Superior temporal gyrus (tissue), 1 donor: ENCODE measurements around the gene CDK13.

Experiments
- DNase-seq: peaks from one replicate; pipeline ENCODE4 v3.0.0-alpha.2; 2016; ENCODE audit errors: extremely low spot score

CDK13 gene

GRCh38 chr7:40008223-40008815 lies 58.3 kb downstream of the CDK13 start:
- DNase-seq = no peak

DNA sequence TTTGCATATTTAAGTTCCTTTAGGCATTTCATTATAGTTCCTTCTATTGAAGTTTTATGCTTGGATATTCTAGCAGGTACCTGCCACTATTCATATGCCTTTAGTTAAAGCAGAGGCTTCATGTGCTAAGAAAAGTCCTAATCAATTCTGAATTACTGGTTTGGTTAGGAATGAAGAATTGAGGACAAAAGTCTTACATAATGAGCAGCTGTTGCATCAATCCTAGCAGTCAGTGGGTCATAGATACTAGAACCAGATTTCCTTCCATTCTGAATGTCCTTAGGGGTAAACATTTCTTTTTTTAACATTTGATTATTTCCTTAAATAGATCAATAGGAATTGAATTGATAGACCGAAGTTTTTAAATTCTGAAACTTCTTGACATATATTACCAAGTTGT lies 59.2 kb downstream of the CDK13 start:
- no peak for DNase-seq

GRCh38 chr7:40014376-40014775 lies 64.3 kb downstream of the CDK13 start:
- no peak for DNase-seq

DNA sequence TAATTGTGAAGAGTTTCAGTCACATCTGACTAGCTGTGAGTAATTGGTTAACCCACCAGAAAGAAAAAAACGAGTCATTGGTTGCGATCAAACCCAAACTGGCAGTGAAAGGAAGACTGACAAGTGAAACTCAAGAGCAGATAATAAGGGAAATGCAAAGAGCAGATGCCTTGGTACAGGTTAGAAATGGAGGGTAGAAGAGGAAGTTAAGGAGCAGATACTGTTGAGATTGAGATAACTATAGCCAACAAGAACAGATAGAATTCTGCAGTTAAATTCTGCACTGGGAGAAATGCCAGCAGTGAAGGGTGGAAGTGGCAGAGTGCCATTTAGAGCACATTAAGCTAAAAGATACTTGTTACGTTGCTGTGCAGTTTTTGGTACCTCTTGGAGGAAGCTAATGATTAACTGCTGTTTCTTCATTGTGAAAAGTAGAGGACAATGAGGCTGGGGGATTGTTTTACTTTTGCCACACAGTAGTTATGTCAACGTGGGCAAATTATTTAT lies 65.8 kb downstream of the CDK13 start:
- peak; percentile 73 for DNase-seq

DNA sequence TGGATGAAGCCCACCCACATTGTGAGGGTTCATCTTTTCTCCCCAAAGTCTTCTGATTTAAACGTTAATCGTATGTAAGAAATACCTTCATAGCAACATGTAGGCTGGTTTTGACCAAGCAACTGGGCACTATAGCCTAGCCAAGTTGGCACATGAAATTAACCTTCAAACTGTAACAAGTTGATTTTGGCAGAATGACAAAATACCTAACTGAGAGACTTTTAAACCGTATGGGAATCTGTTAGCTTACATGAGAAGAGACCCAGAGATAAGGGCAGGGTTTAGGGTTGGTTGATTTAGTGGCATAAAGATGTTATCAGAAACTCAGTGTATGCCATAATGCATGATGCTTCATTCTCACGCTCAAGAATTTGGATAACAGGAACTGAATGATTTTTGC lies 69.5 kb downstream of the CDK13 start:
- DNase-seq = no peak

GRCh38 chr7:40024048-40024447 lies 74.0 kb downstream of the CDK13 start:
- DNase-seq = no peak

GRCh38 chr7:40024841-40025240 lies 74.8 kb downstream of the CDK13 start:
- DNase-seq = no peak

DNA sequence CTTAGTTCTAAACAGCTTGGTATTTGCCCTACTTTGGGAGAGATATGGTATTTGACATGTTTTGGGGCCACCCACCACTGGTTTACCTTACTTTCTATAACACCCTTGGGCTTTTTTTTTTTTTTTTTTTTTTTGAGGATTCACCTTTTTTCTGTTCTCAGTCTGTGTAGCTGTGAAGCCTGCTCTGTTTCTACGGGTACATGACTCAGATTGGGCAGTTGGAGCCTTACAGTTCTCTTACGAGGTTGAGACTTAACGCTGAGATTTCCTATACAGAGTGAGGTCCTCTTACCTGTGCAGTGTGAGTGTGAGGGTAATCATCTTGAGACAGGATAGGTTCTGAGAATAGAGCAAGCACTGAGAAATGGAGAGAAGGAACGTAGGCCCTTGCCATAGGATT lies 77.5 kb downstream of the CDK13 start:
- DNase-seq = no peak

DNA sequence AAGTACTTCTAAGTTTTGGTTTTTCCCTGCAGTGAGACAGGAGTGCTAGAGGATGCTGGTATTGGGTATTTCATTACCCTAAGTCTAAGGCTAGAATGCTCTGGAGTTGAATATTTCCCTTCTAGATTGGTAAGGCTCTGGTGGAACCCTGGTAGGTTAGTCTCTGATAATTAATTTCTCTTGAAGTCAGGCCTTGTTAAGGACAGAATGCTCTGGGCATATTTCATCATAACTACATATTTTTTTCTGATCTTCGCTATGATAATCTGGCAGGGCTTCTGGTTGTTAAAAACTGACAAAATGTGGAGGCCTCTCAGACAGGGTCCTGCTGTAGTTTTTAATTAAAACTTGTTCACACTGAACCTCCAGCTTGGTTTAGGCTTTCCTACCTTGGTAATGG lies 83.8 kb downstream of the CDK13 start:
- no peak for DNase-seq

- no peak for DNase-seq
Measured at GRCh38 chr7:40041456-40041855, 91.4 kb downstream of the CDK13 start.

GRCh38 chr7:40043164-40043563 lies 93.1 kb downstream of the CDK13 start:
- DNase-seq = no peak

GRCh38 chr7:40047661-40048060 lies 97.6 kb downstream of the CDK13 start:
- no peak for DNase-seq

DNA sequence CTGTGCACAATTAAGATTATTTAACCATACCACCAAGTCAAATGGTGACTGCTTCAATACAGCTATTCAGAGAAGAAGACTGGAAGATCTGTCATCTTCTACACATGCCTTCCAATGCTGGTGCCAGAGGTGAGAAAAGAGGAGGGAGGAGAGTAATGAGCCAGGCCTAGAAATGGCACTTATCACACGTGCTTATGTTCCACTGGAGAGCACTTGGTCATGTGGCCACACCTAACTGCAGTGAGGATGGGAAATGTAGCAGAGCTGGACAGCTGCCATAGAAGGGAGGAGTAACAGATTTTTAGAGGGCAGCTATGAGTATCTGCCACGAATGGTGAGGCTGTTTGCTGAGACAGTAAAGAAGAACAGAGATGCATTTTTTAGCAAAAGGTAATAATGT lies 107.2 kb downstream of the CDK13 start:
- no peak for DNase-seq

DNA sequence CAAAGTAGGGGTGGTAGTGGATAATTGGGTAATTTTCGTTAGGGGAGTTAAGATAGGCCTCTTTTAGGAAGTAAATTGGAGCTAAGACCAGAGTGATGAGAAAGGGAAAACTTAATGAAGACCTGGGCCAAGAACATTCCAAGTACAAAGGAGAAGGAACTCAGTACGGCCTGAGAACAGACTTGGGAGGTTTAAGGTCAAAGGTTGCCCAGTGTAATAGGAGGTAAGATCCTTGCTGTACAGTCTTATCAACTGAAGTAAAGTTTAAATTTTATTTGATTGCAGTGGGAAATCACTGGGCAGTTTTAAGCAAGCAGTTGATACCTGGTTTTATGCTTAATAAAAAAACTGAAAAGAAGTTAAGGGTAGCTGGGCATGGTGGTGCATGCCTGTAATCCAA lies 108.0 kb downstream of the CDK13 start:
- DNase-seq = no peak

DNA sequence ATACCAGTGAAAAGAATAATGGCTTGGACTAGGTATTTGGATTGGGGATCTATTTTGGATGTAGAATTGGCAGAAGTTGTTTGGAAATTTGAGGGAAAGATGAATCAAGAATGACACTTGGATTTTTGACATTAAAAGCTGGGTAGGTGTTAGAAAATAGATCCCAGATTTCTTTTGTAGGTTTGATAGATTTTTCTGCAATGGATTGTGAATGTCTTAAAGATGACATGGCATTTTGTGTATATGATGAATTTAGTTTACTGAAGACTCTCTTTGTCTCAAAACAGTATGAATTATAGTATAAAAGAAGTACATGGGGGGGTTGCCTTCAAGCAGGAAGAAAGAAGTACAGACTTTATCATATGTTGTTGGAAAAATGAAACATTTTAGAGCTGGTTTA lies 108.6 kb downstream of the CDK13 start:
- no peak for DNase-seq

GRCh38 chr7:40059057-40059456 lies 109.0 kb downstream of the CDK13 start:
- no peak for DNase-seq

DNA sequence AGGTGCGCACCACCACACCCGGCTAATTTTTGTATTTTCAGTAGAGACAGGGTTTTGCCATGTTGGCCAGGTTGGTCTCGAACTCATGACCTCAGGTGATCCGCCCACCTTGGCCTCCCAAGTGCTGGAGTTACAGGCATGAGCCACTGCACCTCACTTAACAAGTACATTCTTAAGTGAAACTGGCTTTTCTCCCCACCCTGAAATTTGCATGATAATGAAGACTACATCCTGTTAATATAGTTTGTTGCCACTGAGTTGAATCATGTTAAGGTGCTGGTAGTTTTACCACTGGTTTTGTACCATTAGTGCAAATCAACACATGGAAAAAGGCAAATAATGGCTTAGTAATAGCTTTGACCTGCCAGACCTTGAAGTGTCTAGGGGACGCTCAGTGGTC lies 122.2 kb downstream of the CDK13 start:
- no peak for DNase-seq

DNA sequence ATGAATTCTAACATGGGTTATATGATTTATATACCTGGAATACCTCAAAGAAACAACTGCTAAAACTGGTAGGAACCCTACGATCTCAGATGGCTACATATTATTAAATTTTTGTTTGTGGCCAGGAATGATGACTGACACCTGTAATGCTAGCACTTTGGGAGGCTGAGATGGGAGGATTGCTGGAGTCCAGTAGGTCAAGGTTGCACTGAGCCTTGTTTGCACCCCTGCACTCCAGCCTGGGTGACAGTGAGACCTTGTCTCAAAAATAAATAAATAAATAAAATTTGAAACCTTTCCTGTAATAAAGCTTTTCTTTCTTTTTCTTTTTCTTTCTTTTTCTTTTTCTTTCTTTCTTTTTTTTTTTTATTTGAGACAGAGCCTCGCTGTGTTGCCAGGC lies 123.2 kb downstream of the CDK13 start:
- DNase-seq = no peak

DNA sequence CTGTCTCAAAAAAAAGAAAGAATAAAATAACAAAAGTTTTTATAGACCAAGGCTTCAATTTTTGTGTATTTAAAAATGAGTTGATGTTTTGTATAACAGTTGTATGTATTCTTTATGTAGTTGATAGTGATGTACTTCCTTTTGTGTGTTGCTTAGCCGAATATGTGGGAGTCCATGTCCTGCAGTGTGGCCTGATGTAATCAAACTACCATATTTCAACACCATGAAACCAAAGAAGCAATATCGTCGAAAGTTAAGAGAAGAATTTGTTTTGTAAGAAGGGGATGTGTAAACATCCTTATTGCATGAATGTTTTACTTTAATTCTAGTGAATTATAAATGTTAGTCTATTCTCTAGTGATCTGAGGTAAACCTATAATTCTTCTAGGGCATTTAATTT lies 127.8 kb downstream of the CDK13 start:
- no peak for DNase-seq

DNA sequence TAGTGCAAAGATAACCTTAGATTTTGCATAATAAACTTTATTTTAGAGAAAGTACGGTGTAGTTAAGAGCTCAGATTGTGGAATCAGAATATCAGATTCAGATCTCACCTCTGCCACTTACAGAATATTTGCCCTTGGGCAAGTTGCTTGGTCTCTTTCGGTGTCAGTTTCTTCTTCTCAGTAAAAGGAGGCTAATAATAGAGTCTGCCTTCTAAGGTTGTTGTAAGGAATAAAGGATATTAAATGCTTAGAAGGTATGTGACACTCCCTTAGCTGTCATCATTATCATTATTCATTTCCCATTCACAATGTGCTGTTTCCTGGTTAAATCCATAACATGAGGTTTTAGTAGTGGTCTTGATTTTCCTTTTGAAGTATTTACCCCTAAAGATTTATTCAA lies 142.1 kb downstream of the CDK13 start:
- no peak for DNase-seq

DNA sequence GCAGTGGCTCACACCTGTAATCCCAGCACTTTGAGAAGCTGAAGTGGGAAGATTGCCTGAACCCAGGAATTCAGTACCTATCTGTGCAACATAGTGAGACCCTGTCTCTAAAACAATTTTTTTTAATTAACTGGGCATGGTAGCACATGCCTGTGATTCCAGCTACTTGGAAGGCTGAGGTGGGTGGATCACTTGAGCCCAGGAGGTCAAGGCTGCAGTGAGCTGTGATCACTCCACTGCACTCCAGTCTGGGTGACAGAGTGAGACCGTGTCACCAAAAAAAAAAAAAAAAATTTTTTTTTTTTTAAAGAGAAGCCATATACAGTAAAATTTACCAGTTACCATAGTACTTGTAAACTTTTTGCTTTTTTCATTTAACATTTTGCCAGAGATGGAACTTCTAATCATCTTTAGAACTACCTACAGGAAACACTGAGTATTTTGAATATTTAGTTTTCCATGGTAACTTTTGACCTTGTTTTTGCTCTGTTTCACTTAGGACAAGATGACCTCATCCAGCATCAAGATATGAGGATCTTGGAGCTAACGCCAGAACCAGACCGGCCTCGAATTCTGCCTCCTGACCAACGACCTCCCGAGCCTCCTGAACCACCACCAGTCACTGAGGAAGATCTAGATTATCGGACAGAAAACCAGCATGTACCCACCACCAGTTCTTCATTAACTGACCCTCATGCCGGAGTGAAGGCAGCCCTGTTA lies 143.7 kb downstream of the CDK13 start:
- no peak for DNase-seq

- DNase-seq = no peak
Measured at GRCh38 chr7:40095230-40095629, 145.2 kb downstream of the CDK13 start.

DNA sequence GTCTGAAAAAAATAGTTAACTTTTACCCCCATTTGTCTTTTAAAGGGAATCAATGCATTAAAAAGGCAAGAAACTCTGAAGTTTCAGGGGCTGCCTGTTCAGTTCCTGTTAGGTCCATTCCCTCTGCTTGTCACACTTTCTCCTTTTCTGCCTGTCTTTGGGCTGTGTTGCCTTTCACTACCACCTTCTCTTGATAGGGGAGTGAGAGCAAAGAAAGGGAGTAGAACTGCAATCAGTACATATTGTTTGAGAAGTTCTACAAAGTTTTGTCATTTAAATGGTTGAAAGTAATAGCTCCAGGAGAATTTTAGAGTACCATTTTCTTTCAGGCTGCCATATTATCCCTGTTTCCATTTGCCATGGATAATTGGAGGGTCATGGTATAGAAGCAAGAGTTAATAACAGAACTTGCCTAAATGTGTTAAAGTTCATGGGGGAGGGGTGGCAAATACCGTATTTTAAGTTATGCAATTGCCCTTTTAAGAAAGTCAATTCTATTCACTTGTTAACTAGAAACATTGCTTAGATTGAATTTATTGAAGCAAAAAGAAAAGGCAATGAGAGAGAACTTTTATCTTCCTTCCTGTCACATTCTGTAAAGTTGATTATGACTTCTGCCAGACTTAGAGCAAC lies 145.8 kb downstream of the CDK13 start:
- no peak for DNase-seq
